ENCODE results near the gene MLLT3. TPM values are rescaled to one million over a fixed set of nuclear protein-coding genes. Genes with fewer than 3 reads are reported as not detected.

Gene MLLT3
- total RNA-seq, 1 donor from 2014 or later = 35.1 TPM

- Mint-ChIP-seq H3K27ac (ENCODE audit: unreplicated experiment) (peak overlapping the region; percentile 75), H3K4me1 (ENCODE audit: low read depth, unreplicated experiment) (peaks cover 11% of the 10 kb centered on the region), H3K9me3 (ENCODE audit: unreplicated experiment) (no peaks in the 10 kb centered on the region), H3K4me3 (ENCODE audit: unreplicated experiment) (no peak overlapping the region), H3K27me3 (ENCODE audit: low read depth, unreplicated experiment) (no peaks in the 10 kb centered on the region), H3K36me3 (ENCODE audit: low read depth, unreplicated experiment) (no peaks in the 10 kb centered on the region)
- DNase-seq (ENCODE audit: low read depth) = no peak
- TF ChIP-seq EZH2 (IDR thresholded peaks at IDR 0.05; ENCODE audit: insufficient read depth, low read length) (no peak), CTCF (IDR thresholded peaks at IDR 0.05; ENCODE audit: insufficient read depth, low read depth, low read length) (no peak)
- Histone ChIP-seq H3K27me3 (ENCODE audit: insufficient read depth, low read length) (no peaks in the 10 kb centered on the region), H3K4me3 (ENCODE audit: insufficient read depth, low read depth, low read length) (no peak overlapping the region), H3K4me2 (ENCODE audit: low read length) (no peak overlapping the region), H2AFZ (ENCODE audit: low read depth, low read length) (no peak overlapping the region), H3K4me1 (ENCODE audit: insufficient read depth, low read length) (no peaks in the 10 kb centered on the region), H3K36me3 (ENCODE audit: insufficient read depth, low read length) (no peaks in the 10 kb centered on the region), H3K9me3 (ENCODE audit: insufficient read depth, low read depth, low read length) (no peaks in the 10 kb centered on the region), H4K20me1 (ENCODE audit: insufficient read depth, low read length) (no peaks in the 10 kb centered on the region), H3K9ac (ENCODE audit: low read length) (no peak overlapping the region), H3K79me2 (ENCODE audit: insufficient read depth, low read length) (no peaks in the 10 kb centered on the region), H3K27ac (ENCODE audit: low read depth, low read length) (no peak overlapping the region)
- FAIRE-seq = no peak
Observed at GRCh38 chr9:20524776-20525175, 97.5 kb downstream of the MLLT3 start.

GRCh38 chr9:20518737-20519136 lies 103.6 kb downstream of the MLLT3 start:
- Histone ChIP-seq H3K27ac (ENCODE audit: low read depth, low read length) (no peak overlapping the region), H3K27me3 (ENCODE audit: insufficient read depth, low read length) (no peaks in the 10 kb centered on the region), H2AFZ (ENCODE audit: low read depth, low read length) (no peak overlapping the region), H3K79me2 (ENCODE audit: insufficient read depth, low read length) (no peaks in the 10 kb centered on the region), H3K9ac (ENCODE audit: low read length) (no peak overlapping the region), H4K20me1 (ENCODE audit: insufficient read depth, low read length) (no peaks in the 10 kb centered on the region), H3K9me3 (ENCODE audit: insufficient read depth, low read depth, low read length) (no peaks in the 10 kb centered on the region), H3K4me3 (ENCODE audit: insufficient read depth, low read depth, low read length) (no peak overlapping the region), H3K4me1 (ENCODE audit: insufficient read depth, low read length) (no peaks in the 10 kb centered on the region), H3K36me3 (ENCODE audit: insufficient read depth, low read length) (no peaks in the 10 kb centered on the region), H3K4me2 (ENCODE audit: low read length) (no peak overlapping the region)
- TF ChIP-seq CTCF (IDR thresholded peaks at IDR 0.05; ENCODE audit: insufficient read depth, low read depth, low read length) (no peak), EZH2 (IDR thresholded peaks at IDR 0.05; ENCODE audit: insufficient read depth, low read length) (no peak)
- FAIRE-seq = no peak
- H3K4me1 Mint-ChIP-seq (ENCODE audit: low read depth, unreplicated experiment) = peaks cover 2% of the 10 kb centered on the region
- no peaks in the 10 kb centered on the region for H3K27me3 Mint-ChIP-seq (ENCODE audit: low read depth, unreplicated experiment)
- no peak for DNase-seq (ENCODE audit: low read depth)
- H3K9me3 Mint-ChIP-seq (ENCODE audit: unreplicated experiment) = no peaks in the 10 kb centered on the region
- H3K4me3 Mint-ChIP-seq (ENCODE audit: unreplicated experiment) = no peak overlapping the region
- H3K27ac Mint-ChIP-seq (ENCODE audit: unreplicated experiment) = no peak overlapping the region
- no peaks in the 10 kb centered on the region for H3K36me3 Mint-ChIP-seq (ENCODE audit: low read depth, unreplicated experiment)

GRCh38 chr9:20513126-20513913 lies 109.0 kb downstream of the MLLT3 start:
- Mint-ChIP-seq H3K9me3 (ENCODE audit: unreplicated experiment) (no peaks in the 10 kb centered on the region), H3K27me3 (ENCODE audit: low read depth, unreplicated experiment) (no peaks in the 10 kb centered on the region), H3K4me3 (ENCODE audit: unreplicated experiment) (no peak overlapping the region), H3K4me1 (ENCODE audit: low read depth, unreplicated experiment) (peaks cover 23% of the 10 kb centered on the region), H3K27ac (ENCODE audit: unreplicated experiment) (peak overlapping the region; percentile 73), H3K36me3 (ENCODE audit: low read depth, unreplicated experiment) (peaks cover 1% of the 10 kb centered on the region)
- Histone ChIP-seq H2AFZ (ENCODE audit: low read depth, low read length) (no peak overlapping the region), H3K27me3 (ENCODE audit: insufficient read depth, low read length) (no peaks in the 10 kb centered on the region), H3K27ac (ENCODE audit: low read depth, low read length) (no peak overlapping the region), H3K4me3 (ENCODE audit: insufficient read depth, low read depth, low read length) (no peak overlapping the region), H3K9ac (ENCODE audit: low read length) (no peak overlapping the region), H3K79me2 (ENCODE audit: insufficient read depth, low read length) (no peaks in the 10 kb centered on the region), H4K20me1 (ENCODE audit: insufficient read depth, low read length) (no peaks in the 10 kb centered on the region), H3K9me3 (ENCODE audit: insufficient read depth, low read depth, low read length) (no peaks in the 10 kb centered on the region), H3K4me2 (ENCODE audit: low read length) (peak overlapping the region; percentile 42), H3K4me1 (ENCODE audit: insufficient read depth, low read length) (peaks cover 14% of the 10 kb centered on the region), H3K36me3 (ENCODE audit: insufficient read depth, low read length) (no peaks in the 10 kb centered on the region)
- peak; percentile 14 for DNase-seq (ENCODE audit: low read depth)
- TF ChIP-seq CTCF (IDR thresholded peaks at IDR 0.05; ENCODE audit: insufficient read depth, low read depth, low read length) = no peak
- TF ChIP-seq EZH2 (IDR thresholded peaks at IDR 0.05; ENCODE audit: insufficient read depth, low read length) = no peak
- no peak for FAIRE-seq
